Measurements from ENCODE around the gene NFIX. TPM values are rescaled to one million over a fixed set of nuclear protein-coding genes. Genes with fewer than 3 reads are reported as not detected.

NFIX gene
- total and polyA plus RNA-seq, 2 of the 13 experiments (the other 11 are each of a cell fraction or from before 2014, with no cell fraction given), result 3.4 to 5.4 TPM

GRCh38 chr19:13058951-13059660 is 63.8 kb downstream of the NFIX start:
- H3K4me1 ChIP-seq (ENCODE audit: insufficient read depth, low read length), result peaks cover 77% of the 10 kb centered on the region
- no peak overlapping the region for H3K4me3 ChIP-seq (replicated peaks in 1 of 3; ENCODE audit: insufficient read depth in 1 of 3, low read depth in 2 of 3, low read length in 3 of 3)
- H2AFZ ChIP-seq (ENCODE audit: low read length), result no peak overlapping the region
- no peaks in the 10 kb centered on the region for H3K27me3 ChIP-seq (ENCODE audit: control insufficient read depth in 1 of 2, insufficient read depth in 2 of 2, low read length in 2 of 2)
- DNase-seq (ENCODE audit: low spot score), result no peak
- H3K9me3 ChIP-seq (ENCODE audit: low read length), result no peaks in the 10 kb centered on the region
- no peak overlapping the region for H3K4me2 ChIP-seq (ENCODE audit: low read depth, low read length)
- ChIA-PET CTCF (ENCODE audit: low intra/inter-chr PET ratio, low total read pairs) (interaction anchor here (3.3 kb wide), 1 partner anchor 25 kb away, joined by 42 read pairs; no protein-coding TSS in a partner anchor), POLR2A (interaction anchor here (0.6 to 5.4 kb wide), 6 partner anchors 16 to 131 kb away, joined by 3 to 128 read pairs (median 20); no protein-coding TSS in a partner anchor)
- in situ Hi-C loops (cut with HindIII; ENCODE audit: extremely low pct_ligation_motif_present, low pct_unique_long_range_greater_than_20kb) (no loop called here), intact Hi-C loops (cut with micrococcal nuclease; ENCODE audit: unreplicated experiment) (no loop called here)
- peaks cover 24% of the 10 kb centered on the region for H3K79me2 ChIP-seq (ENCODE audit: insufficient read depth, low read length)
- no peaks in the 10 kb centered on the region for H3K36me3 ChIP-seq (replicated peaks in 1 of 2; ENCODE audit: control insufficient read depth in 1 of 2, insufficient read depth in 2 of 2, low read length in 2 of 2)
- FAIRE-seq, result no peak
- 89% methylated on average over 11 of the region's 12 CpGs for WGBS (ENCODE audit: low lambda C conversion rate)
- TF ChIP-seq ZNF687 (CRISPR knock-in tag; IDR thresholded peaks at IDR 0.05) (peak; percentile 19; the same call in 1 of the 2 replicates), TEAD2 (CRISPR knock-in tag; IDR thresholded peaks at IDR 0.05) (no peak), ZNF343 (CRISPR knock-in tag; IDR thresholded peaks at IDR 0.05) (0 out of 2 replicates have a peak, but pooled peaks have one; percentile 14), ATRX (CRISPR knock-in tag; IDR thresholded peaks at IDR 0.05; ENCODE audit: borderline replicate concordance) (no peak)
- no peak for ATAC-seq
- H3K27ac ChIP-seq (ENCODE audit: extremely low read length, insufficient read depth, low read length), result peak overlapping the region; percentile 98
- no peak overlapping the region for H3K9ac ChIP-seq (ENCODE audit: insufficient read depth, low read depth, low read length)
- H4K20me1 ChIP-seq (ENCODE audit: insufficient read depth, low read length), result no peaks in the 10 kb centered on the region
- no TSS peak for BruUV-seq (replicated peaks)
